PC-3 (cell line): ENCODE data around the gene ACTR1B.

Source experiments
- EZH2 ChIP-seq: fragments of 300-600 bp; sonication (generic); IDR thresholded peaks from one replicate; pipeline ENCODE4 v1.6.1; 2017; ENCODE audit warnings: antibody characterized with exemption, mild to moderate bottlenecking, low read length; ENCODE audit not compliant: unreplicated experiment
- EZH2phosphoT487 ChIP-seq: fragments of 300-600 bp; sonication (generic); IDR thresholded peaks from 2 replicates; pipeline ENCODE4 v1.6.1; 2018; ENCODE audit warnings: mild to moderate bottlenecking, antibody characterized with exemption, low read length, borderline replicate concordance
- TF ChIP-seq, protein P1 (sequence below): fragments of 300-600 bp; sonication (generic); conservative IDR thresholded peaks from 2 replicates; pipeline ENCODE4 v1.5.1; 2017; ENCODE audit warnings: antibody characterized with exemption, low read depth, mild to moderate bottlenecking, low read length

DNA sequence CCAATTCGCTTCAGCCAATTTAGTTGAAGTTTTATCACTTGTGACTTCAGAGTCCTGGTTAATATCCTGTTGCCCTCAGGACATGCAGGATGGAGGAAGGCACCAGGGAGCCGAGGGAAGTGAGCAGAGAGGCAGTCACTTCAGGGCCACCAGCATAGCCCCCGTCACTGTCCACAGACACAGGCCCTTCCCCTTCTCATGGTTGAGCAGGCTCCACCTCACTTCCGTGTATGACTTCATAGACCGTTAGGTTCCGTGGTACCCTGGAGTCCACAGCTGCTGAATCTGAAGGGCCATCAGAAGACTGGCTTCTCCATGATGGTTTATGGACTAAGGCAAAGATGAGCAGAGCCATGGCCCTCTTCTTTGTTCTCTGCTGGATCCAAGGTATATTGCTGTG lies 5.6 kb upstream of the ACTR1B start, which contains the start of gene C2orf92:
- TF ChIP-seq, protein P1, sequence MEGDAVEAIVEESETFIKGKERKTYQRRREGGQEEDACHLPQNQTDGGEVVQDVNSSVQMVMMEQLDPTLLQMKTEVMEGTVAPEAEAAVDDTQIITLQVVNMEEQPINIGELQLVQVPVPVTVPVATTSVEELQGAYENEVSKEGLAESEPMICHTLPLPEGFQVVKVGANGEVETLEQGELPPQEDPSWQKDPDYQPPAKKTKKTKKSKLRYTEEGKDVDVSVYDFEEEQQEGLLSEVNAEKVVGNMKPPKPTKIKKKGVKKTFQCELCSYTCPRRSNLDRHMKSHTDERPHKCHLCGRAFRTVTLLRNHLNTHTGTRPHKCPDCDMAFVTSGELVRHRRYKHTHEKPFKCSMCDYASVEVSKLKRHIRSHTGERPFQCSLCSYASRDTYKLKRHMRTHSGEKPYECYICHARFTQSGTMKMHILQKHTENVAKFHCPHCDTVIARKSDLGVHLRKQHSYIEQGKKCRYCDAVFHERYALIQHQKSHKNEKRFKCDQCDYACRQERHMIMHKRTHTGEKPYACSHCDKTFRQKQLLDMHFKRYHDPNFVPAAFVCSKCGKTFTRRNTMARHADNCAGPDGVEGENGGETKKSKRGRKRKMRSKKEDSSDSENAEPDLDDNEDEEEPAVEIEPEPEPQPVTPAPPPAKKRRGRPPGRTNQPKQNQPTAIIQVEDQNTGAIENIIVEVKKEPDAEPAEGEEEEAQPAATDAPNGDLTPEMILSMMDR, result no peak
- TF ChIP-seq EZH2 (no peak), EZH2phosphoT487 (no peak)
